Measurements from ENCODE around the gene BUB1B.

BUB1B gene

GRCh38 chr15:40242213-40242599, 81.3 kb downstream of the BUB1B start:
- DNase-seq = no peak

GRCh38 chr15:40242601-40243000, 81.7 kb downstream of the BUB1B start:
- DNase-seq = no peak

- DNase-seq = no peak
Measured at GRCh38 chr15:40243126-40243810, 82.4 kb downstream of the BUB1B start.

- peak; percentile 89 for DNase-seq
Measured at GRCh38 chr15:40244961-40245523, 84.2 kb downstream of the BUB1B start.

DNA sequence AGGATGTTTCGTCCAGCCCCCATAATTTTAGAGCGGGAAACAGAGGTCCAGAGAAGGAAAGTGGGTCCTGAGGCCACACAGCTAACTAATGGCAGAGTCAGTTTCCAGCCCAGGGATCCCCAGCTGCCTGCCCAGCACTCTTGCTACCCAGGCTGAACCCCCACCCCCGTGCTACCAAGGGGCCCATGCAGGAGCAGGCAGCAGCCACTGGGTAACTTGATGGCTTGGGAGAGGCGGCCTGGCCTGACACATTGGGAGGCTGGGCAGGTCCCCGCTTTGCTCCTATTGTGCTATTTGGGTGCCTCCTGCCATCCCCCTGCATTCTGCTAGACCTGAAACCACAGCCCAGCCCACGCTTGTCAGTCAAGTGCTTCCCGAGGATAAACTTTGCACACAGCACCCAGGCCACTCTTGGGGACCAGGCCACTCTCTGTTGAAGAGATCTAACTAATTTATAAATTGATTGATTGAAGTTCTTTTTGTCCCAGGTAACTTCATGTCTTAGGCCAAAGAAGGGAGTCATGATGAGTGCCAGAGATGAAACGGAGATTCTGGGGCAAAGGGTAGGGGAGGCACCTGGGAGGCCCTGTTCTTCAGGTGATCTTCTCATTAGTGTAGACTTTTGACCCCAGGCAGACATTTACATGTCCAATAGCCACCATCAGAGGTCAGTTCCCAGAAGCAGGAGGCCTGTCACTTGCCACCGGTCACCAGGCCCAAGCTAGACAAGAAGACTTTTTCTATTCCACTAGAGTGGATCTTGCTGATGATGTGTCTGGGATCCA, 85.0 kb downstream of the BUB1B start:
- peak; percentile 51 for DNase-seq

DNA sequence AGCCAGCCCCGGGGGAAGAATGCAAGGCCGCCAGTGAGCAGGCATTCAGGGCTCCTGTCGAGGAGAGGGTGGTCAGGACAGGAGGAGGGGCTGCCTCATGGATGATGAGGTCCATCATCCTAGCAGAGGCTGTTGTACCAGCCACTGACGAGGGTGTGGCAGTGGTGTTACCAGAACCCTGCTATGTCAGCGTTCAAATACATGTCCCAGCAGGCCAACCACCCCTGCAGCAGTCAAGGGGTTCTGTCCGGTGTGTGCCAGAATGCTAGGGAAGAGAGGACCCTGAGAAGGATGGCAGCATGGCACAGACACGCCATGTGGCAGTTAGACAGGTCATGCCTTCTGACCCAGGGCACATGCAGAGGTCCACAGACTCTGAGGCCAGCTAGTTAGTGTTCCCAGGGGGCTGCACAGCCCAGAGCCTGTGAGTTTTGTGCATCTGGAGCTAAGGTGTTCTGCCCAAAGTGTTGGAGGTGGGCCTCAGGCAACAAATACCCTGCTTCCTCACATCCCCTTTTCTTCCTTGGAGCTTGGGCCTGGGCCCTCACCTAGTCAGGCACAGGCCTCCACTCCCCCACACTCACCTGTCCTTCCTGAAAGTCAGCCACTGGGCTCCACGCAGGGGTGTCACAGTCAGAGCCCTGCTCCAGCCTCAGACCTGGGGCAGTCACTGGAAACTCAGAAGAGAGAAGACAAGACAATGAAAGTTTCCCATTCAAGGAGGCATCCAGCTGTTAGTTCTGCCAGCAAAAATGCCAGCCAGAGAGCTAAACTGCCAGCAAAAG, 85.8 kb downstream of the BUB1B start:
- DNase-seq = peak; percentile 43

DNA sequence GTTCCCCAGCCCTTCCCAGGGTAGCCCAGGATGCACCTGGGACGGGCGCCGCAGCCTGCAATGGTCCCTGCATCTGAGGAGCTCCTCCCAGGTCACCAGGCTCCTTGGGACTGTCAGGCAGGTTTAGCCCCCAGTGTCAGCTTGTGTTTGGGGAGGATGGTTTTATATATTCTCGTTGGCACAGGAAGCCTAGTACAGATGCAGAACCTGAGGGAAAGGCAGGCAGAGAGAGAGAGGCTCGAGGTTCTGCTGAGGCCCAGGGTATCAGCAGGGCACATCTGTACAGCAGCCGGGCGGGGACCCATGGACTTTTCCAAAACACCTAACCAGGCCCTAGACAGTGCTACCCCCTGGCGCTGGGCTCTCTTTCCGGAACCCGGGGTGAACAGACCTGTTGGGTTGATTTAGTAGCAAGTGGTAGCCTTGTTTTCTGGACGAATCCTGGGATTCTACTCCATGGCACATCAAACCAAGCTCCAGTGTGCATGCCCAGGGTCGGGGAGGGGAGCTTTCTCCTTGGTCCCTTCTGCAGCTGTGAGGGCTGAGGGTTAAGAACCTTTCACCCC, 86.6 kb downstream of the BUB1B start:
- DNase-seq = no peak

- DNase-seq = no peak
Measured at GRCh38 chr15:40248006-40248783, 87.3 kb downstream of the BUB1B start.

- DNase-seq = peak; percentile 81
Measured at GRCh38 chr15:40249477-40250303, 88.8 kb downstream of the BUB1B start.

- DNase-seq = no peak
Measured at GRCh38 chr15:40250304-40250656, 89.4 kb downstream of the BUB1B start.

DNA sequence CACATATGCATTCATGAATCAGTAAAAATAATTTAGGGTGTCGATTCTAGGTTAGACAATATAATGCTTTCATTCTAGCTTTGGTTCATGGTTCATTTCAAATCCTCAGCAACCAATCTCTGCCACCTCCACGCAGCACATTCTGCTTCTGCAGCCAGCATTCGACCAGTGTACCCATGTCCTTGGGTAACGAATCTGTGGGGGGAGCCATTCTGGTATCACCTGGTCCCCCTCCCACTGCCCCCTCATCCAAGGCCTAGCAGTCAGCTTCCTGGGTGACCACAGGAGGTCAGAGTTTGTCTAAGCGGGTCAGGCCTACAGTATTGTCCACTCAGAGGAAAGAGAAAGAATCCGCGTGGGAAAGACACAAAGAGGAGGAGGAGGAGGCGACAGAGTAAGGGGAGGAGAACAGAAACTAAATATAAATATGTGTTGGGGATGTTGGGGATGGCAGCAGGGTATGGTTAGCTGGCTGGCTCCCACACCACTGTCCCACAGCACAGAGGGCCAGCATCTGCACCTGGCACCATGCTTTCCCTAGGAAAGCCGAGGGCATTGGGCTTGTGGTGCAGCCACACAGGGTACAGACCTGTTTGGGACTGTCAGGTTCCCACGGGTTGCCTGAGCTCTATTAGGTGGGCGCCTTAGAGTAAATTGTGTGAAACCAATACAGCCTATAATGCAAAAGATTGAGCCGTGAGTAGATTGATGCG, 90.1 kb downstream of the BUB1B start:
- no peak for DNase-seq

DNA sequence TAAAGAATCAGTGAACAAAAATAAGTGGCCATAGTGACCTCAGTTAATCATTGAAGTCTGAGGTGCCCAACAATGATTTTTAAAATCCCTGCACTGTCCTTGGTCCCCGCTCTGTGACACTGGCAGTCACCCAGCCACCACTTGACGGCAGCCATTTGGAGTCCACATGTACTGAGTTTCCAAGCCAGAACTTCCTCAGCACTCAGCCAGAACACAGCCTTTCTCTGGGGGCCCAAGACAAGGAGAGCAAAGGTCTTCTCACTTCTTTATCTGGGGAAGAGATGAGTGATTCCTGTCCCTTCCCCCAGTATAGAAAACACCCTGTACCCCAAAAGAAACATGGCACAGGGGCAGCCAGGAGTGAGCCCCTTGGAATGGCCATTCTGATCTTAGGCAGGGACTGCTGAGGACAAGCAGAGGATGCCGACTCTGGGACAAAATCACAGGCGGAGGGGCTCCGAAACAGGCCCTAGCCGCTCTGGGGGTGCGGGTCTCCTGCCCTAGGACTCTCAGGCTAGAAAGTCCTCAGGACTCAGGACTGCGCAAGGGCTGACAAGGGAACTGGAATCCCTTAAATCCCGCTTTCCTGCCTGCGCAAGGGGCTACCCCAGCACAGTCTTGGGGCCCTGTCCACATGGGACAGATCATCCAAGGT, 90.7 kb downstream of the BUB1B start:
- DNase-seq = no peak

GRCh38 chr15:40252141-40252437, 91.2 kb downstream of the BUB1B start:
- no peak for DNase-seq

- no peak for DNase-seq
Measured at GRCh38 chr15:40252438-40253166, 91.7 kb downstream of the BUB1B start.

DNA sequence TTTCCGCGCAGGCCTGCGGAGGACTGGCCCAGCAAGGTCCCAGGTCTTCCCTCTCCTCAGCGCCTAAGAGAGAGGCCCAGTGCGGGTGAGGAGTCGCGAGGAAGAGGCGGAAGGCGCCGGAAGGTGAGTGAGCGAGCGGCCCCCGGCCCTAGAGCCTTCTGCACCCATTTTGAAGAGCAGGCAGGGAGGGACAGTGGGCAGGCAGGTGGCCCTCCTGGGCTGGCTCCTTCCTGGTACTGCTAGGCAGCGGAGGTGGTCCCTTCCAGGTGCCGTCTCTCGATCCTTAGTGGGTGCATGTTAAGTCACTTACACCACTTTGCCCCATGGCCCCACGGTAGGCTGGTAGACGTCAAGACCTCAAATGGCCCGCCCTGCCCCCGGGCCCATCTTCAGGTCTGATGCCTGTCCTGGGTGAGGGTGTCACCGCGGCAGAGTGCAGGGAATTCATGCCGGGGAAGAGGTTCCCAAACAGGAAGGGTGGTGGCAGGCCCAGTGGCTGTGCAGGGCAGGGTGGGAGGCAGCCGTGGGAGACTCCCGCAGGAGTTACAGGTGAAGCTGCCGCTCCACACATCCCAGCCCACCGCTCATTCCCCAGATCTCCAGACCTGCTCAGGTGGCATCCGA, 92.4 kb downstream of the BUB1B start:
- no peak for DNase-seq

DNA sequence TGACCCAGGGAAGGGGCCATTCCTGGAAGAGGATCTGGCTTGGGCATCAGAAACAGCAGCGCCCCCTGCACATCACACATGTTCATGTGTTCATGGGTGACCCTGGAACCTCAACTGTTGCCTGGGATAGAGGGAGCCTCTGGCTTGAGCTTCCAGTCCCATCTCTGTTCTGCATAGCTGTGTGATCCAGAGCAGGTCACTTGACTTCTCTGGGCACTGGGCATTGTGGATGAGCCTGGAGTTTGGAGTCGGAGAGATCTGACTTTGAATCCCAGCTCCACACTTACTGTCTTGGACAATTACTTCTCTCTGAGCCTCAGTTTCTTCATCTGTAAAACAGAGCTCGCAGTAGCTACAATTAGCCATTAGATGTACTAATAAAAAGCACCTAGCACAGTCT, 93.6 kb downstream of the BUB1B start:
- DNase-seq = no peak

- no peak for DNase-seq
Measured at GRCh38 chr15:40255033-40255432, 94.2 kb downstream of the BUB1B start.

DNA sequence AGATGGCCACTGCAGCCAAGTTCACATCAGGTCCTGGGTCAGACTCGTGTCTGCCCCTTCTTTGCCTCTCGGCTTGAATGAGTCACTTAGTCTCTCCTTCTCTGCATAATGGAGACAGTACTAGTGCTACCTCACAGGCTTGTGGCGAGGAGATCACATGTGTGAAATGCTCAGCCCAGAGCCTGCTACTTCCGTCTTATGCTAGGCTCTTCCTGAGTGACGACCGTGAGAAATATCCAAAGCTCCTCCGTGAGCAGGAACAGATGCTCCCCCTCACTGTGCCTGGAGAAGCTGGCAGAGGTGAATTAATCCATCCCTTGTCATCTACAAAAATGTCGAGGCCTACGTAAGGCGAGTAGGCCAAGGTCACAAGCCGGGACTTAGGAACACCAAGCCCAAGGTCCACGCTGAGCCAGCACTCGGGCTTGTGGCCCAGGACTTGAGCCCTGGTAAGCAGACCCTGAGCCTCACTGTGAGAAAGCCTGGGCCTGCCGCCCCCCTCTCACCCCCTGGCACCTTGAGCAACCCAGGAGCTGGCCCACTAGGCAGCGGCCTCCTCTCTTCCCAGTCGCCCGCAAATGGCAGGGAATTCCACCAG, 95.9 kb downstream of the BUB1B start:
- DNase-seq = peak; percentile 86
